NCI-H82 treated with DMSO at 0.1 percent for 48 hours (cell line): ENCODE data around the gene QPCT.
"Not testable (repeated sequence)": the region's sequence is repeated elsewhere in the genome, so short reads cannot be mapped to it uniquely, and the experiment has no call there.

Experiments used
- DNase-seq: peaks from one replicate; lab custom pipeline; 2025; ENCODE audit not compliant: unreplicated experiment; lab: John Stamatoyannopoulos, UW

QPCT gene

GRCh38 chr2:37357530-37357929 is 13.1 kb downstream of the QPCT start:
- DNase-seq = no peak

GRCh38 chr2:37358466-37358865 is 14.0 kb downstream of the QPCT start:
- no peak for DNase-seq

- DNase-seq = no peak
Observed at GRCh38 chr2:37361216-37361815, 16.9 kb downstream of the QPCT start.

GRCh38 chr2:37361994-37362698 is 17.7 kb downstream of the QPCT start:
- DNase-seq = no peak

GRCh38 chr2:37364351-37364750 is 19.9 kb downstream of the QPCT start:
- no peak for DNase-seq

- DNase-seq = no peak
Observed at GRCh38 chr2:37365669-37366068, 21.2 kb downstream of the QPCT start.

- DNase-seq = no peak
Observed at GRCh38 chr2:37366773-37367172, 22.3 kb downstream of the QPCT start.

GRCh38 chr2:37367310-37367709 is 22.9 kb downstream of the QPCT start:
- no peak for DNase-seq

- no peak for DNase-seq
Observed at GRCh38 chr2:37367984-37368383, 23.6 kb downstream of the QPCT start.

- no peak for DNase-seq
Observed at GRCh38 chr2:37370666-37371065, 26.2 kb downstream of the QPCT start.

- no peak for DNase-seq
Observed at GRCh38 chr2:37372000-37372399, 27.6 kb downstream of the QPCT start.

GRCh38 chr2:37375741-37376288 is 31.4 kb downstream of the QPCT start:
- DNase-seq = no peak

- DNase-seq = no peak
Observed at GRCh38 chr2:37376421-37377186, 32.2 kb downstream of the QPCT start.

- no peak for DNase-seq
Observed at GRCh38 chr2:37377187-37377532, 32.7 kb downstream of the QPCT start.

- no peak for DNase-seq
Observed at GRCh38 chr2:37378411-37378810, 34.0 kb downstream of the QPCT start.

GRCh38 chr2:37379881-37380296 is 35.5 kb downstream of the QPCT start:
- DNase-seq = no peak

- DNase-seq = not testable (repeated sequence)
Observed at GRCh38 chr2:37380787-37381186, 36.4 kb downstream of the QPCT start.

GRCh38 chr2:37384261-37384660 is 39.8 kb downstream of the QPCT start:
- DNase-seq = not testable (repeated sequence)

GRCh38 chr2:37387148-37387835 is 42.9 kb downstream of the QPCT start:
- DNase-seq = no peak

GRCh38 chr2:37388074-37388473 is 43.6 kb downstream of the QPCT start:
- no peak for DNase-seq

- no peak for DNase-seq
Observed at GRCh38 chr2:37389395-37389794, 45.0 kb downstream of the QPCT start.
